D341Med (cell line): Measurements from ENCODE around the gene TRRAP.

Experiments
- DNase-seq: peaks from one replicate; pipeline ENCODE4 v3.0.0; 2012; ENCODE audit warnings: low spot score

Gene TRRAP

GRCh38 chr7:98902523-98902922 lies 24.2 kb downstream of the TRRAP start:
- no peak for DNase-seq

DNA sequence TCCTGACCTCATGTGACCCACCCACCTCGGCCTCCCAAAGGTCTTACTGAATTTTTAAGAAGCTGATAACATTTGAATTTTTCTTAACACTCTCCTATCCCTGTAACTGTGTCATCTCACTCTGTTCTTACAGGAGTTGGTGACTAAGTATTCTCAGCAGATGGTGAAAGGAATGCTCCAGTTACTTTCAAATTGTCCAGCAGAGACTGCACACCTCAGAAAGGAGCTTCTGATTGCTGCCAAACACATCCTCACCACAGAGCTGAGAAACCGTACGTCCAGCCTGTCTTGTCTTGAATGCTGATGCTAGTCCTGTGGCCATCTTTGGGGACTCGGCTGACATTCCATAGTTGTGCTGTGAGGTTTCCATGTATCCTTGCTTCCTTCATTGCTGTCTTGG lies 24.9 kb downstream of the TRRAP start:
- DNase-seq = no peak

GRCh38 chr7:98907570-98907969 lies 29.2 kb downstream of the TRRAP start:
- no peak for DNase-seq

- no peak for DNase-seq
Observed at GRCh38 chr7:98908585-98908984, 30.3 kb downstream of the TRRAP start.

GRCh38 chr7:98909487-98909886 lies 31.2 kb downstream of the TRRAP start:
- no peak for DNase-seq

DNA sequence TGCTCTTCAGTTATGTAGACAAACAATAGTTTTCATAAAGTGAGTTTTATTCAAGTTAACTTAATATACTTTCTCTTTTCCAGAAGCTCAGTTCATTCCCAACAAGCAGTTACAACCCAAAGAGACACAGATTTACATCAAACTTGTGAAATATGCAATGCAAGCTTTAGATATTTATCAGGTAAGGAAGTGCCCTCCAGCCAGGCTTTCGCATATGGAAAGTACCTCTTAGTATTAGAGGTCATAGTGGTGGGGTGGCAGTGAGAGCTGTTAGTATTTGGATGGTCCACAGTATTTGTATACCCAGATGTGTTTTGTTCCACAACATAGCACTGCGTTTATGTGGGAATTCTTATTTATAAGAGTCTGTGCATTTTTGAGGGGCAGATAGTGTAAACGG lies 32.1 kb downstream of the TRRAP start:
- no peak for DNase-seq

DNA sequence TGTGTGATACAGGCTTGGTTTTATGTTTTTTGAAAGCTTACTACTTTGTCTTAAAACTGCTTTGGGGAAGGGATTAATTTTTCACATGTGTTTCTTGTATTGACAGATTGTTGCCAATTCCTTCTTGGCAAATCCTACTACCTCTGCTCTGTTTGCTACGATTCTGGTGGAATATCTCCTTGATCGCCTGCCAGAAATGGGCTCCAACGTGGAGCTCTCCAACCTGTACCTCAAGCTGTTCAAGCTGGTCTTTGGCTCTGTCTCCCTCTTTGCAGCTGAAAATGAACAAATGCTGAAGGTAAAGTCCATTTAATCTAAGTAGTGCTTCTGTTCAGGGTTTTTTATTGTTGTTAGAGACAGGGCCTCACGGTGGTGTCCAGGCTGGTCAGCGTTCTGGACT lies 33.6 kb downstream of the TRRAP start:
- DNase-seq = peak; percentile 53

- no peak for DNase-seq
Observed at GRCh38 chr7:98913026-98913425, 34.7 kb downstream of the TRRAP start.

GRCh38 chr7:98913612-98914011 lies 35.3 kb downstream of the TRRAP start:
- DNase-seq = no peak

DNA sequence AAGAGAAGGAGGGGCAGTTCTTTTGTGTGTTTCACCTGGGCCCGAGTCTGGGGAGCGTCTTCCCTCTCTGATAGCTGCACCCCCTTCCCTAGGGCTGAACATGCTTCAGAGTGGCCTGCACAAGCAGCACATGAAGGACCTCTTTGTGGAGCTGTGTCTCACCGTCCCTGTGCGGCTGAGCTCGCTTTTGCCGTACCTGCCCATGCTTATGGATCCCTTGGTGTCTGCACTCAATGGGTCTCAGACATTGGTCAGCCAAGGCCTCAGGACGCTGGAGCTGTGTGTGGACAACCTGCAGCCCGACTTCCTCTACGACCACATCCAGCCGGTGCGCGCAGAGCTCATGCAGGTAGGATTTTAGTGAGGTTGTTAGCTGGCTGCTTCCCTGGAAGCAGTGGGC lies 39.0 kb downstream of the TRRAP start:
- DNase-seq = no peak

GRCh38 chr7:98921608-98922372 lies 43.5 kb downstream of the TRRAP start:
- DNase-seq = no peak

DNA sequence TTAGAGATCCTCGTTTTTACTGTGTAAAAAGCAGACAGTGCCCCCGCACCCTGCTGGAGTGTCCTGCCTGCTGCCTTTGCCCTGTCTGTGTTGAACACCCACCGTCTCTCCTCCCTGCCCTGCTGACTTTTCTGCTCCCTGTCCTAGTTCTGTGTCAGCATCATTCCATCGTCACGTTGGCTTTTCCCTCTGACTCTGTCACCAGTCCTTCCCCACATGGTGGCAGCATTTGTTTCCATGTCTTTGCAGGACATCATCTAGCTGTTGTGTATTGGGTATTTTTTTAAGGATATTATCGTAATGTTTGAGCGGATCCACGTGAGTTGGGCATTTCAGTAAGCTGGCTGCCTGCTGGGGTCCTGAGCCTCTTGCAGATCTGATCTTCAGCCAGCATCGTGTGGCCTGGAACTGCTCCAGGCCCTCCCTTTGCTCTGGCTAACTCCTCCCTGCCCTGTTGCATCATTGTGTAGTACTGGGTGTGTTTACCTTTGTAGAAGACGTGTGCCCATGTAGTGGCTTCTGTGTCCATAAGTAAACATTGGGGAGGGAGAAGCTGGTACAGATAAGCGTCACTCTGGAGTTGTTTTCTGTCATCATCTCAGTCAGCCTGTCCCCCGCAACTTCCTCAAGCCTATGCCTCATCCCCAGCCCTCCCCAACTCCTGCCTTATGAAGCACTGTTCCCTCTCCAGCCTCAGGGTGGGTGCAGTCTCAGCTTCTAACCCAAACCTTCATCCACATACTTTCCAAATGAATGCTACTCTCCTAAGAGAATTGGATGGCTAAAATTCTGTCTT lies 44.3 kb downstream of the TRRAP start:
- DNase-seq = no peak

DNA sequence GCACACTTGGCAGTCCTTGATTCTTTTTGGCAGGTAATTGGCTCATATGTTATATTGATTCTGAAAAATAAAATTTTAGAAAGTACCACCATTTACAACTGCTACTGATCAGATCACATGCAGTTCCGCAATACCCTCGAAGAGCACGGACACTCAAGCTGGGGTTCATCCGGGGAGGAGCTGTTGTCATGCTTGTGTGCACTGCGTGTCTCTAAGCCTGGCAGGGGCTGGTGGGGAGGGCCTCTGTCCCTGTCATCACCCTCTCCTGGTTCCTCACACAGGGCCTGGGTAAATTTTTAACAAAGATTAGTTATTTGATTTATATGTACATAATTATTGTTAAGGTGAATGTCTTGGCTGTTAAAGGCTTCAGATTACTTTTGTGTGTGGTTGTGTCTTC lies 45.2 kb downstream of the TRRAP start:
- DNase-seq = no peak

GRCh38 chr7:98927125-98927524 lies 48.8 kb downstream of the TRRAP start:
- DNase-seq = no peak

DNA sequence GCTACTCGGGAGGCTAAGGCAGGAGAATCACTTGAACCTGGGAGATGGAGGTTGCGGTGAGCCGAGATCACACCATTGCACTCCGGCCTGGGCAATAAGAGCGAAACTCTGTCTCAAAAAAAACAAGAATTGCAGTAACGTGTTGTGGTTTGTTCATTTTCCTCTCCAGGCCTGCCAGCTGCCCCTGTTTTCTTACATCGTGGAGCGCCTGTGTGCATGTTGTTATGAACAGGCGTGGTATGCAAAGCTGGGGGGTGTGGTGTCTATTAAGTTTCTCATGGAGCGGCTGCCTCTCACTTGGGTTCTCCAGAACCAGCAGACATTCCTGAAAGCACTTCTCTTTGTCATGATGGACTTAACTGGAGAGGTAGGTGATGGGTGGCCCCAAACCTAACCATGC lies 52.1 kb downstream of the TRRAP start:
- no peak for DNase-seq

- no peak for DNase-seq
Observed at GRCh38 chr7:98930921-98931320, 52.6 kb downstream of the TRRAP start.

DNA sequence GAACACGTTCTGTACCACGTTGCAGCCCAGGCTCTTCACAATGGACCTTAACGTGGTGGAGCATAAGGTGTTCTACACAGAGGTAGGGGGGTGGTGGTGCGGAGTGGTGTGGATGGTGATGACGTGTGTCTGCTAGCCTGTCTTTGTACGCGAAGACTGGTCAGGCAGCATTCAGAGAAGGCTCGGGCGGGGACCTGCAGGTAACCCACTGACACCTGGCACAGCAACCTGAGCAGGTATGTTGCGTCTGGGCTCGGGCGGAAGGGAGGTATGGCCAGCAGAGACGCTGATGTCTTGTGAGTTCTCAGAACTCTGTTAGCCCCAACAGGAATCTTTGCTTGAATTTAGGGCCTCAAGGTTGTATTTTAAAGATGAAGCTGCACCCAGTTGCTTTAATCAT lies 55.0 kb downstream of the TRRAP start:
- DNase-seq = no peak

DNA sequence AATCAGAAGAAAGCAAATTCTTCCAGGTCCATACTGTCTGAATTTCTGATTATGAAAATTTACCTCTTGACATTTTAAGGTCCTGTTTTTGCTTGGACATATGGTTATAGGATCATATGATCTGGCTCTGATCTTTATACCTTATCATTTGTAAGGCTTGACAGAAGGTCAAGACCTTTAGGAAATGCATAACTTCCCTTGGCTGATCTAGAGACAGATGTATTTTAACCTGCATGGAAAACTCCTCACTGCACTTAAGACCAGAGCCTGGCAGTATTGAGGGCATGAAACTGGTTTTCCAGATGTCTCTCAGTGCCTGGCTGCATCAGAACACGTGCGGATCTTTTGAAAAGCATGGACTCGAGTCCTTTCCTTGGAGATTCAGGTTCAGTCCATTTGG lies 55.9 kb downstream of the TRRAP start:
- no peak for DNase-seq

GRCh38 chr7:98935811-98936210 lies 57.5 kb downstream of the TRRAP start:
- no peak for DNase-seq

DNA sequence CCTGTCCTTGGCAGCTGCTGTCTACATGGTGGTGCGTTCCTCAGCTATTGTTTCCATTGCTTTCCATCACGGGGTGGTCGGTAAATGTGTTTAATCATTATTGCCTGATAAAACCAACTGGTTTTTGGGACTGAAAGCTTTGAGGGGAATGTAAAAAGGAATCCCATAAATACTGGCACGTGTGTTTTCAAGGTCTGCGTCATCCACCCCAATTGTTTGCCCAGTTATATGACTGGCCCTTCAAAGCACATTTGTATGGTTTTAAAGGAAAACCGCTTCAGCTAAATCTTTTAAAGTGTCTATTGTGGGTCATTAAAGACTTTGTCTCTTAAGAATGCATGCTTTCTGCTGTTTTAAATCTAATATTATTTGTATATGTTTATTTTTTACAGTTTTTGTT lies 65.0 kb downstream of the TRRAP start:
- no peak for DNase-seq

- DNase-seq = no peak
Observed at GRCh38 chr7:98944386-98944785, 66.1 kb downstream of the TRRAP start.

DNA sequence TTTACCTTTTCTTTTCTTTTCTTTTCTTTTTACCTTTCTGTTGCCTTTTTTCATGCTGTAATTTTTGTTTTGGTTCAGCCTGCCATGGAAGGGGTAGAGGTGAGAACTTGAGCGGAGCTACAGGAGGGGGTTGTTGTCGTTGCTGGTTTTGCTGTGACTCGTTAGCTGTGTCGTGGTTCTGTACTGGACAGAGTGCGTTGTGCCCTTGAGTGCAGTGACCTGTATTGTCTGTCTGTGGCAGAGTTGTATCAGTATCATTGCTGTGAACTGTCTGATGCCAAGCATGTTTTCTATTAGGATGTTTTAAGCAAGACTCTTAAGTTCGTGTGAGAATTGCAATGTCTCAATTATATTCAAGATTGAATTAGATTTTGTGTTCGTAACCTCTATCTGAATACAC lies 67.5 kb downstream of the TRRAP start:
- no peak for DNase-seq

DNA sequence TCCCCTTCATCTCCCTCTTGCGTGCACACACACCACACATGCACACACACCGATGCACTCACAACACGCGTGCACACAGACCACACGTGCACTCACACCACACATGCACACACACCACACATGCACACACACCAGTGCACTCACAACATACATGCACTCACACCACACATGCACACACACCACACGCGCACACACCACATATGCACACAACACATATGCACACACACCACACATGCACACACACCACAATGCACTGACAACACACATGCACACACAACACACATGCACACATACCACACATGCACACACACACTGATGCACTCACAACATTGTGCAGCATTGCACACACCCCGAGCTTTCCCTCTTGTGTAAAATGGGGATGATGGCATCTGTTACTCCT lies 68.1 kb downstream of the TRRAP start:
- DNase-seq = no peak
